ENCODE data around the gene TAGAP. TPM values are rescaled to one million over a fixed set of nuclear protein-coding genes. Genes with fewer than 3 reads are reported as not detected.
"Not testable (repeated sequence)": the region's sequence is repeated elsewhere in the genome, so short reads cannot be mapped to it uniquely, and the experiment has no call there.

The TAGAP gene
- total RNA-seq, 1 donor from 2014 or later: 9.2 TPM

- DNase-seq (ENCODE audit: low spot score in 2 of 2): peak in 1 of 2 donors; percentile 68
Measured at GRCh38 chr6:159042003-159042825, 2.6 kb downstream of the TAGAP start.

GRCh38 chr6:159041181-159041580 is 3.6 kb downstream of the TAGAP start:
- no peaks in the 10 kb centered on the region for H3K4me1 ChIP-seq
- intact Hi-C loops (cut with DNase I): no loop called here

More at GRCh38 chr6:159042003-159042825, 2.6 kb downstream of the TAGAP start:
- H3K4me1 ChIP-seq: no peaks in the 10 kb centered on the region
- no peak overlapping the region for H3K27ac ChIP-seq
- TF ChIP-seq CTCF (IDR thresholded peaks at IDR 0.05): peak; percentile 47 to 83 (median 67)
- intact Hi-C loops (cut with DNase I): no loop called here
- H3K9me3 ChIP-seq: no peaks in the 10 kb centered on the region
- no peaks in the 10 kb centered on the region for H3K36me3 ChIP-seq
- H3K4me3 ChIP-seq: no peak overlapping the region
- no peaks in the 10 kb centered on the region for H3K27me3 ChIP-seq

GRCh38 chr6:159039885-159040258 is 4.9 kb downstream of the TAGAP start:
- Histone ChIP-seq H3K4me3 (no peak overlapping the region), H3K27me3 (no peaks in the 10 kb centered on the region), H3K27ac (no peak overlapping the region), H3K9me3 (no peaks in the 10 kb centered on the region), H3K4me1 (no peaks in the 10 kb centered on the region), H3K36me3 (no peaks in the 10 kb centered on the region)
- no peak for DNase-seq (ENCODE audit: low spot score in 2 of 2)
- no peak for TF ChIP-seq CTCF (IDR thresholded peaks at IDR 0.05)
- intact Hi-C loops (cut with DNase I): no loop called here

More at GRCh38 chr6:159041181-159041580, 3.6 kb downstream of the TAGAP start:
- Histone ChIP-seq H3K4me3 (no peak overlapping the region), H3K36me3 (no peaks in the 10 kb centered on the region), H3K27ac (no peak overlapping the region), H3K9me3 (no peaks in the 10 kb centered on the region), H3K27me3 (no peaks in the 10 kb centered on the region)
- DNase-seq (ENCODE audit: low spot score in 2 of 2): no peak
- no peak for TF ChIP-seq CTCF (IDR thresholded peaks at IDR 0.05)

GRCh38 chr6:159038914-159039884 is 5.6 kb downstream of the TAGAP start:
- no peak for DNase-seq (ENCODE audit: low spot score in 2 of 2)
- no peaks in the 10 kb centered on the region for H3K4me1 ChIP-seq
- no peaks in the 10 kb centered on the region for H3K27me3 ChIP-seq
- intact Hi-C loops (cut with DNase I): no loop called here
- TF ChIP-seq CTCF (IDR thresholded peaks at IDR 0.05): no peak
- H3K27ac ChIP-seq: no peak overlapping the region
- no peaks in the 10 kb centered on the region for H3K9me3 ChIP-seq
- no peaks in the 10 kb centered on the region for H3K36me3 ChIP-seq
- H3K4me3 ChIP-seq: no peak overlapping the region

GRCh38 chr6:159038318-159038717 is 6.5 kb downstream of the TAGAP start:
- intact Hi-C loops (cut with DNase I); H3K36me3 ChIP-seq; H3K4me3 ChIP-seq; DNase-seq (ENCODE audit: low spot score in 2 of 2); H3K4me1 ChIP-seq; H3K27me3 ChIP-seq; H3K9me3 ChIP-seq: not testable (repeated sequence)
- H3K27ac ChIP-seq: peak overlapping the region in 1 of 2 donors; percentile 6

Measured in ascending aorta (tissue), 2 donors.